ENCODE data around the gene CFAP61.
"Not testable (repeated sequence)": the region's sequence is repeated elsewhere in the genome, so short reads cannot be mapped to it uniquely, and the experiment has no call there.

The CFAP61 gene

GRCh38 chr20:20216941-20217340 lies 164.6 kb downstream of the CFAP61 start:
- H4K8ac ChIP-seq (ENCODE audit: low read depth, low read length) = no peak overlapping the region
- H3K36me3 ChIP-seq (ENCODE audit: control insufficient read depth in 1 of 2, insufficient read depth in 2 of 2, low read length in 2 of 2) = no peaks in the 10 kb centered on the region
- H4K91ac ChIP-seq (ENCODE audit: low read depth, low read length) = no peak overlapping the region
- H3K79me1 ChIP-seq (ENCODE audit: low read length) = no peaks in the 10 kb centered on the region
- no peaks in the 10 kb centered on the region for H3K9me3 ChIP-seq (ENCODE audit: insufficient read depth, low read depth, low read length)
- H3K9ac ChIP-seq (ENCODE audit: low read length) = no peak overlapping the region
- H3K79me2 ChIP-seq (ENCODE audit: control insufficient read depth, insufficient read depth, low read length, poor library complexity) = no peaks in the 10 kb centered on the region
- no peak overlapping the region for H2AFZ ChIP-seq (ENCODE audit: insufficient read depth, low read length, poor library complexity)
- no peak overlapping the region for H2BK120ac ChIP-seq (ENCODE audit: insufficient read depth, low read length, poor library complexity)
- H3K4ac ChIP-seq (ENCODE audit: low read depth, low read length) = no peak overlapping the region
- no peak overlapping the region for H3K14ac ChIP-seq (ENCODE audit: low read length)
- WGBS (ENCODE audit: extremely low coverage, insufficient coverage, insufficient read length) = no CpG with 5 or more reads among the region's 2 CpGs
- H3K23ac ChIP-seq (ENCODE audit: low read length) = no peak overlapping the region
- peak in 1 of 2 donors; percentile 42 for DNase-seq
- H2BK5ac ChIP-seq (ENCODE audit: low read depth, low read length, poor library complexity) = no peak overlapping the region
- no peak overlapping the region for H3K4me3 ChIP-seq (ENCODE audit: low read depth, low read length)
- H3K27me3 ChIP-seq (ENCODE audit: insufficient read depth, low read length) = no peaks in the 10 kb centered on the region
- H3K4me2 ChIP-seq (ENCODE audit: low read length) = no peak overlapping the region
- no peak overlapping the region for H3K27ac ChIP-seq (ENCODE audit: low read depth, low read length)
- H3K18ac ChIP-seq (ENCODE audit: low read length) = no peak overlapping the region
- no peak overlapping the region for H4K12ac ChIP-seq (ENCODE audit: low read depth, low read length)
- H3K4me1 ChIP-seq (ENCODE audit: control insufficient read depth in 1 of 2, insufficient read depth in 2 of 2, low read length in 2 of 2) = no peaks in the 10 kb centered on the region
- no peak overlapping the region for H2BK12ac ChIP-seq (ENCODE audit: low read length)
- no peak overlapping the region for H2AK5ac ChIP-seq (ENCODE audit: low read length)

- H3K27me3 ChIP-seq (ENCODE audit: insufficient read depth, low read length) = no peaks in the 10 kb centered on the region
- no peak overlapping the region for H4K91ac ChIP-seq (ENCODE audit: low read depth, low read length)
- DNase-seq = no peak
- no peak overlapping the region for H3K4me3 ChIP-seq (ENCODE audit: low read depth, low read length)
- no peak overlapping the region for H2AK5ac ChIP-seq (ENCODE audit: low read length)
- H2BK120ac ChIP-seq (ENCODE audit: insufficient read depth, low read length, poor library complexity) = no peak overlapping the region
- H3K9me3 ChIP-seq (ENCODE audit: insufficient read depth, low read depth, low read length) = no peaks in the 10 kb centered on the region
- H3K27ac ChIP-seq (ENCODE audit: low read depth, low read length) = no peak overlapping the region
- H4K12ac ChIP-seq (ENCODE audit: low read depth, low read length) = no peak overlapping the region
- H3K4me1 ChIP-seq (ENCODE audit: control insufficient read depth in 1 of 2, insufficient read depth in 2 of 2, low read length in 2 of 2) = no peaks in the 10 kb centered on the region
- H2BK12ac ChIP-seq (ENCODE audit: low read length) = no peak overlapping the region
- no peak overlapping the region for H2BK5ac ChIP-seq (ENCODE audit: low read depth, low read length, poor library complexity)
- H3K23ac ChIP-seq (ENCODE audit: low read length) = no peak overlapping the region
- H3K18ac ChIP-seq (ENCODE audit: low read length) = no peak overlapping the region
- H3K79me2 ChIP-seq (ENCODE audit: control insufficient read depth, insufficient read depth, low read length, poor library complexity) = no peaks in the 10 kb centered on the region
- no peak overlapping the region for H4K8ac ChIP-seq (ENCODE audit: low read depth, low read length)
- H2AFZ ChIP-seq (ENCODE audit: insufficient read depth, low read length, poor library complexity) = no peak overlapping the region
- WGBS (ENCODE audit: extremely low coverage, insufficient coverage, insufficient read length) = no CpG with 5 or more reads among the region's 1 CpG
- no peak overlapping the region for H3K14ac ChIP-seq (ENCODE audit: low read length)
- no peak overlapping the region for H3K4ac ChIP-seq (ENCODE audit: low read depth, low read length)
- H3K36me3 ChIP-seq (ENCODE audit: control insufficient read depth in 1 of 2, insufficient read depth in 2 of 2, low read length in 2 of 2) = no peaks in the 10 kb centered on the region
- no peak overlapping the region for H3K9ac ChIP-seq (ENCODE audit: low read length)
- no peaks in the 10 kb centered on the region for H3K79me1 ChIP-seq (ENCODE audit: low read length)
- no peak overlapping the region for H3K4me2 ChIP-seq (ENCODE audit: low read length)
Measured at GRCh38 chr20:20217621-20218020, 165.3 kb downstream of the CFAP61 start.

GRCh38 chr20:20218106-20218505 lies 165.8 kb downstream of the CFAP61 start:
- not testable (repeated sequence) for H3K79me1 ChIP-seq (ENCODE audit: low read length); H2BK120ac ChIP-seq (ENCODE audit: insufficient read depth, low read length, poor library complexity); H3K79me2 ChIP-seq (ENCODE audit: control insufficient read depth, insufficient read depth, low read length, poor library complexity); H4K91ac ChIP-seq (ENCODE audit: low read depth, low read length); H4K12ac ChIP-seq (ENCODE audit: low read depth, low read length); H3K9ac ChIP-seq (ENCODE audit: low read length); H3K4me3 ChIP-seq (ENCODE audit: low read depth, low read length); H4K8ac ChIP-seq (ENCODE audit: low read depth, low read length); H3K4ac ChIP-seq (ENCODE audit: low read depth, low read length); H3K4me2 ChIP-seq (ENCODE audit: low read length); H3K36me3 ChIP-seq (ENCODE audit: control insufficient read depth in 1 of 2, insufficient read depth in 2 of 2, low read length in 2 of 2); DNase-seq; H3K9me3 ChIP-seq (ENCODE audit: insufficient read depth, low read depth, low read length); H3K27me3 ChIP-seq (ENCODE audit: insufficient read depth, low read length); H2AFZ ChIP-seq (ENCODE audit: insufficient read depth, low read length, poor library complexity); H2BK12ac ChIP-seq (ENCODE audit: low read length); H3K14ac ChIP-seq (ENCODE audit: low read length); H3K18ac ChIP-seq (ENCODE audit: low read length); H3K23ac ChIP-seq (ENCODE audit: low read length); H3K27ac ChIP-seq (ENCODE audit: low read depth, low read length); H2AK5ac ChIP-seq (ENCODE audit: low read length); H2BK5ac ChIP-seq (ENCODE audit: low read depth, low read length, poor library complexity); H3K4me1 ChIP-seq (ENCODE audit: control insufficient read depth in 1 of 2, insufficient read depth in 2 of 2, low read length in 2 of 2)
- WGBS (ENCODE audit: extremely low coverage, insufficient coverage, insufficient read length) = no CpG with 5 or more reads among the region's 4 CpGs

GRCh38 chr20:20219016-20219415 lies 166.7 kb downstream of the CFAP61 start:
- Histone ChIP-seq H4K91ac (ENCODE audit: low read depth, low read length) (no peak overlapping the region), H4K12ac (ENCODE audit: low read depth, low read length) (no peak overlapping the region), H2AK5ac (ENCODE audit: low read length) (no peak overlapping the region), H2BK120ac (ENCODE audit: insufficient read depth, low read length, poor library complexity) (no peak overlapping the region), H3K27ac (ENCODE audit: low read depth, low read length) (no peak overlapping the region), H3K23ac (ENCODE audit: low read length) (no peak overlapping the region), H3K4me1 (ENCODE audit: control insufficient read depth in 1 of 2, insufficient read depth in 2 of 2, low read length in 2 of 2) (no peaks in the 10 kb centered on the region), H2BK5ac (ENCODE audit: low read depth, low read length, poor library complexity) (no peak overlapping the region), H3K9me3 (ENCODE audit: insufficient read depth, low read depth, low read length) (no peaks in the 10 kb centered on the region), H3K36me3 (ENCODE audit: control insufficient read depth in 1 of 2, insufficient read depth in 2 of 2, low read length in 2 of 2) (no peaks in the 10 kb centered on the region), H4K8ac (ENCODE audit: low read depth, low read length) (no peak overlapping the region), H3K9ac (ENCODE audit: low read length) (no peak overlapping the region), H3K4me3 (ENCODE audit: low read depth, low read length) (no peak overlapping the region), H3K4ac (ENCODE audit: low read depth, low read length) (no peak overlapping the region), H3K18ac (ENCODE audit: low read length) (no peak overlapping the region), H2AFZ (ENCODE audit: insufficient read depth, low read length, poor library complexity) (no peak overlapping the region), H3K14ac (ENCODE audit: low read length) (no peak overlapping the region), H3K27me3 (ENCODE audit: insufficient read depth, low read length) (no peaks in the 10 kb centered on the region), H3K79me2 (ENCODE audit: control insufficient read depth, insufficient read depth, low read length, poor library complexity) (no peaks in the 10 kb centered on the region), H2BK12ac (ENCODE audit: low read length) (no peak overlapping the region), H3K4me2 (ENCODE audit: low read length) (no peak overlapping the region), H3K79me1 (ENCODE audit: low read length) (no peaks in the 10 kb centered on the region)
- WGBS (ENCODE audit: extremely low coverage, insufficient coverage, insufficient read length) = no CpG with 5 or more reads among the region's 2 CpGs
- DNase-seq = no peak

Data from trophoblast cell (in vitro differentiated cells and primary cell).